ENCODE data around the gene ELAVL2. TPM values are rescaled to one million over a fixed set of nuclear protein-coding genes. Genes with fewer than 3 reads are reported as not detected.

The ELAVL2 gene
- polyA plus RNA-seq, 2 of the 4 experiments (the other 2 are of a cell fraction): 0.03 to 0.13 TPM

GRCh38 chr9:23777328-23777727 lies 48.7 kb downstream of the ELAVL2 start (continued):
- no peak for TF ChIP-seq PBX3 (IDR thresholded peaks at IDR 0.05)
- no peak for TF ChIP-seq BCL3 (IDR thresholded peaks at IDR 0.05)
- TF ChIP-seq HDAC2 (IDR thresholded peaks at IDR 0.05): no peak
- TF ChIP-seq POLR2A (IDR thresholded peaks at IDR 0.05; ENCODE audit: low read length): no peak
- TF ChIP-seq ZFP36 (IDR thresholded peaks at IDR 0.05; ENCODE audit: borderline replicate concordance, partially characterized antibody): no peak
- TF ChIP-seq ESRRA (IDR thresholded peaks at IDR 0.05; ENCODE audit: borderline replicate concordance, low read length): no peak
- no peak for TF ChIP-seq KDM5A (IDR thresholded peaks at IDR 0.05)
- TF ChIP-seq RNF2 (IDR thresholded peaks at IDR 0.05; ENCODE audit: borderline replicate concordance, low read depth): no peak

GRCh38 chr9:23775549-23775948 lies 50.5 kb downstream of the ELAVL2 start:
- Histone ChIP-seq H3K4me3 (no peak overlapping the region), H3K27ac (no peak overlapping the region), H3K9me3 (no peaks in the 10 kb centered on the region), H3K4me1 (no peaks in the 10 kb centered on the region), H3K4me2 (no peak overlapping the region)
- CTCF ChIA-PET: no interaction called here
- DNase-seq (ENCODE audit: low read depth in 1 of 2, low spot score in 1 of 2) (no peak), FAIRE-seq (no peak), ATAC-seq (no peak)
- no peak for TF ChIP-seq EHF (CRISPR knock-in tag; IDR thresholded peaks at IDR 0.05)
- 2% methylated on average over 6 of the region's 6 CpGs for WGBS (ENCODE audit: missing lambda C conversion rate)
- POLR2A ChIA-PET: no interaction called here

- no peaks in the 10 kb centered on the region for H3K9me3 ChIP-seq
- ATAC-seq (no peak), FAIRE-seq (no peak), DNase-seq (ENCODE audit: low read depth in 1 of 2, low spot score in 1 of 2) (no peak)
- ChIA-PET POLR2A (no interaction called here), CTCF (no interaction called here)
- no peak overlapping the region for H3K4me3 ChIP-seq
- WGBS (ENCODE audit: missing lambda C conversion rate): 0% methylated on average over 2 of the region's 2 CpGs
- H3K4me1 ChIP-seq: no peaks in the 10 kb centered on the region
- no peak overlapping the region for H3K27ac ChIP-seq
- H3K4me2 ChIP-seq: no peak overlapping the region
- TF ChIP-seq JUNB (IDR thresholded peaks at IDR 0.05): no peak
- TF ChIP-seq SMC3 (IDR thresholded peaks at IDR 0.05): no peak
- TF ChIP-seq MYC (IDR thresholded peaks at IDR 0.05; ENCODE audit: borderline replicate concordance, low read length): no peak
- TF ChIP-seq HMGXB4 (CRISPR knock-in tag; IDR thresholded peaks at IDR 0.05; ENCODE audit: borderline replicate concordance): no peak
- TF ChIP-seq ESRRA (IDR thresholded peaks at IDR 0.05; ENCODE audit: borderline replicate concordance, low read length): no peak
- no peak for TF ChIP-seq TFCP2L1 (CRISPR knock-in tag; IDR thresholded peaks at IDR 0.05)
Measured at GRCh38 chr9:23774266-23774665, 51.8 kb downstream of the ELAVL2 start.

GRCh38 chr9:23772385-23772783 lies 53.7 kb downstream of the ELAVL2 start:
- Histone ChIP-seq H3K4me3 (no peak overlapping the region), H3K4me2 (no peak overlapping the region), H3K4me1 (no peaks in the 10 kb centered on the region), H3K9me3 (no peaks in the 10 kb centered on the region), H3K27ac (no peak overlapping the region)
- FAIRE-seq (no peak), ATAC-seq (no peak), DNase-seq (ENCODE audit: low read depth in 1 of 2, low spot score in 1 of 2) (no peak)
- no peak for TF ChIP-seq MAZ (IDR thresholded peaks at IDR 0.05; ENCODE audit: borderline replicate concordance, low read depth, low read length)
- POLR2A ChIA-PET: no interaction called here
- CTCF ChIA-PET: interaction anchor here (1.0 kb wide), 1 partner anchor 10 kb away, joined by 3 read pairs; no protein-coding TSS in a partner anchor

GRCh38 chr9:23771746-23772384 lies 54.2 kb downstream of the ELAVL2 start:
- CTCF ChIA-PET: interaction anchor here (1.0 kb wide), 1 partner anchor 9 kb away, joined by 3 read pairs; no protein-coding TSS in a partner anchor

More at GRCh38 chr9:23771746-23772384, 54.2 kb downstream of the ELAVL2 start:
- POLR2A ChIA-PET: no interaction called here
- no peak for DNase-seq (ENCODE audit: low read depth in 1 of 2, low spot score in 1 of 2)
- ATAC-seq: no peak
- Histone ChIP-seq H3K4me3 (no peak overlapping the region), H3K9me3 (no peaks in the 10 kb centered on the region), H3K4me1 (no peaks in the 10 kb centered on the region), H3K4me2 (no peak overlapping the region), H3K27ac (no peak overlapping the region)
- no peak for TF ChIP-seq CBX8 (IDR thresholded peaks at IDR 0.05)
- FAIRE-seq: no peak
